GM13976 (cell line): ENCODE measurements around the gene PACC1.
A peak's percentile ranks its signal among the peaks of the same experiment; 100 is the strongest.

Experiments
- DNase-seq: peaks from one replicate; pipeline ENCODE4 v3.0.0; 2012; ENCODE audit warnings: low spot score
- CTCF ChIP-seq: IDR thresholded peaks from 2 replicates; pipeline ENCODE4 v1.5.1; 2012; ENCODE audit warnings: borderline replicate concordance, mild to moderate bottlenecking; ENCODE audit not compliant: insufficient read depth; ENCODE audit errors: extremely low read depth, missing control alignments, control extremely low read depth
- in situ Hi-C: fragments of 300-500 bp; cut with MboI; formaldehyde crosslinking; loops from one replicate; pipeline ENCODE4 v1.12.0; 2022; ENCODE audit warnings: low sequenced_read_pairs, mixed read lengths, inconsistent platforms; ENCODE audit not compliant: unreplicated experiment

PACC1 gene

GRCh38 chr1:212414328-212415106, at the start of gene PACC1:
TSS of gene PACC1 (minus strand) at chr1:212414886. CDS start at chr1:212414757, 129 bp downstream.
- in situ Hi-C loops = no loop called here
- no peak for TF ChIP-seq CTCF
- peak; percentile 98 for DNase-seq

GRCh38 chr1:212463565-212464285, 49.0 kb upstream of the PACC1 start:
- DNase-seq = no peak
- no peak for TF ChIP-seq CTCF
- in situ Hi-C loops = loop anchor here (25.0 kb wide), 1 partner anchor 524 kb away; no protein-coding TSS in a partner anchor

GRCh38 chr1:212461916-212462660, 47.4 kb upstream of the PACC1 start:
- DNase-seq = no peak
- TF ChIP-seq CTCF = no peak
- in situ Hi-C loops = loop anchor here (25.0 kb wide), 1 partner anchor 525 kb away; no protein-coding TSS in a partner anchor

GRCh38 chr1:212460376-212460775, 45.7 kb upstream of the PACC1 start:
- in situ Hi-C loops = loop anchor here (25.0 kb wide), 1 partner anchor 527 kb away; no protein-coding TSS in a partner anchor
- TF ChIP-seq CTCF = no peak
- no peak for DNase-seq

- TF ChIP-seq CTCF = no peak
- no peak for DNase-seq
- in situ Hi-C loops = loop anchor here (10.0 to 25.0 kb wide), 3 partner anchors 385 to 775 kb away; no protein-coding TSS in a partner anchor
Measured at GRCh38 chr1:212459656-212460055, 45.0 kb upstream of the PACC1 start.

- in situ Hi-C loops = loop anchor here (10.0 to 25.0 kb wide), 3 partner anchors 384 to 774 kb away; no protein-coding TSS in a partner anchor
- no peak for TF ChIP-seq CTCF
Measured at GRCh38 chr1:212458817-212459216, 44.1 kb upstream of the PACC1 start.

More at GRCh38 chr1:212458817-212459216, 44.1 kb upstream of the PACC1 start:
- DNase-seq = no peak
